ENCODE measurements around the gene APEX2.
"Not testable (repeated sequence)": the region's sequence is repeated elsewhere in the genome, so short reads cannot be mapped to it uniquely, and the experiment has no call there.

Gene APEX2

GRCh38 chrX:54999717-55000598, at the start of gene APEX2:
APEX2 (plus strand) TSS chrX:55000363; CDS start chrX:55000423, 60 bp downstream.
- DNase-seq = peak; percentile 97

GRCh38 chrX:54950730-54951375, 49.3 kb upstream of the APEX2 start:
- peak; percentile 2 for DNase-seq

- peak; percentile 4 for DNase-seq
Observed at GRCh38 chrX:54961750-54962149, 38.4 kb upstream of the APEX2 start.

- DNase-seq = no peak
Observed at GRCh38 chrX:54964766-54965497, 35.2 kb upstream of the APEX2 start.

- DNase-seq = no peak
Observed at GRCh38 chrX:54977387-54977786, 22.8 kb upstream of the APEX2 start.

- DNase-seq = no peak
Observed at GRCh38 chrX:54978448-54978847, 21.7 kb upstream of the APEX2 start.

- DNase-seq = no peak
Observed at GRCh38 chrX:54979432-54979831, 20.7 kb upstream of the APEX2 start.

- no peak for DNase-seq
Observed at GRCh38 chrX:54980334-54980733, 19.8 kb upstream of the APEX2 start.

GRCh38 chrX:54983306-54983705, 16.9 kb upstream of the APEX2 start:
- not testable (repeated sequence) for DNase-seq

- DNase-seq = no peak
Observed at GRCh38 chrX:54991706-54992105, 8.5 kb upstream of the APEX2 start.

- DNase-seq = no peak
Observed at GRCh38 chrX:54992911-54993622, 7.1 kb upstream of the APEX2 start.

GRCh38 chrX:54994099-54994498, 6.1 kb upstream of the APEX2 start, which contains the start of gene PFKFB1:
PFKFB1 (minus strand) TSS chrX:54994188; CDS start chrX:54994007, 181 bp downstream.
- DNase-seq = no peak

GRCh38 chrX:54994668-54995351, 5.4 kb upstream of the APEX2 start:
- peak; percentile 9 for DNase-seq

GRCh38 chrX:54995621-54996020, 4.5 kb upstream of the APEX2 start:
- DNase-seq = no peak

- DNase-seq = no peak
Observed at GRCh38 chrX:55004231-55004630, 4.1 kb downstream of the APEX2 start.

GRCh38 chrX:55005256-55005655, 5.1 kb downstream of the APEX2 start:
- DNase-seq = no peak

- no peak for DNase-seq
Observed at GRCh38 chrX:55006827-55007621, 6.9 kb downstream of the APEX2 start.

GRCh38 chrX:55007656-55008055, 7.5 kb downstream of the APEX2 start:
- peak; percentile 10 for DNase-seq

GRCh38 chrX:55008571-55009358, 8.6 kb downstream of the APEX2 start:
- DNase-seq = peak; percentile 5

GRCh38 chrX:55011294-55011693, 11.1 kb downstream of the APEX2 start:
- peak; percentile 29 for DNase-seq
